ENCODE data around the gene ZNF211. TPM values are rescaled to one million over a fixed set of nuclear protein-coding genes. Genes with fewer than 3 reads are reported as not detected.

Gene ZNF211
- total RNA-seq, 1 experiment from 2014 or later: 10.1 TPM

DNA sequence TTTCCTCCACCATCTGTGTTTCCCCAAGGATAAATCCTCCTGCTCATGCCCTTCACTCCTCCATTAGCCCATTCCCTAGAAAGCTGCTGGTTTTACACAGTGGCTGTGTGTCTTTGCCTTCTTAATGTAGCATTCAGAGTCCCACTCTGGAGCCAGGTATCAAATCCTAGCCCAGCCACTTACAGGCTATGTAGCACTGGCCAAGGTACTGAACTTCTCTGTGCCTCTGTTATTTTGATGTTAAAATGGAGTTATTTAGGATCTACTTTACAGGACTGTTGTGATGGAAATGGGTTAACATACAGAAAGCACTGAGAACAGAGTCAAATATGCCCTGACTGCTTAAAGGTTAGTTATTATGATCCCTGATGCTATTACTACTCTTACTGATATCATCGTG is 34.3 kb downstream of the ZNF211 start:
- Histone ChIP-seq H3K27ac (ENCODE audit: low read length) (no peak overlapping the region), H3K27me3 (ENCODE audit: low read length) (no peaks in the 10 kb centered on the region), H3K4me3 (ENCODE audit: low read length) (no peak overlapping the region), H3F3A (ENCODE audit: low read length, unreplicated experiment) (no peaks in the 10 kb centered on the region), H3K4me2 (ENCODE audit: low read length) (no peak overlapping the region), H3K79me2 (ENCODE audit: low read length) (no peaks in the 10 kb centered on the region), H3K9me2 (replicated peaks; ENCODE audit: low read length) (no peaks in the 10 kb centered on the region), H4K20me1 (ENCODE audit: low read length) (no peaks in the 10 kb centered on the region), H3K9ac (ENCODE audit: low read length) (no peak overlapping the region), H3K9me3 (ENCODE audit: low read length) (peaks cover 6% of the 10 kb centered on the region; the same call in 1 of the 2 replicates), H2AFZ (ENCODE audit: low read length) (no peak overlapping the region), H3K36me3 (ENCODE audit: low read depth, low read length) (no peaks in the 10 kb centered on the region), H3K4me1 (ENCODE audit: insufficient read depth, low read length) (0 out of 2 replicates have a peak, but pooled peaks cover 4% of the 10 kb centered on the region)
- no TSS peak for BruUV-seq (replicated peaks)
- DNase-seq (no peak), ATAC-seq (no peak)
- ChIA-PET CTCF (no interaction called here), POLR2A (ENCODE audit: unreplicated experiment) (no interaction called here)
- TF ChIP-seq, protein P1, sequence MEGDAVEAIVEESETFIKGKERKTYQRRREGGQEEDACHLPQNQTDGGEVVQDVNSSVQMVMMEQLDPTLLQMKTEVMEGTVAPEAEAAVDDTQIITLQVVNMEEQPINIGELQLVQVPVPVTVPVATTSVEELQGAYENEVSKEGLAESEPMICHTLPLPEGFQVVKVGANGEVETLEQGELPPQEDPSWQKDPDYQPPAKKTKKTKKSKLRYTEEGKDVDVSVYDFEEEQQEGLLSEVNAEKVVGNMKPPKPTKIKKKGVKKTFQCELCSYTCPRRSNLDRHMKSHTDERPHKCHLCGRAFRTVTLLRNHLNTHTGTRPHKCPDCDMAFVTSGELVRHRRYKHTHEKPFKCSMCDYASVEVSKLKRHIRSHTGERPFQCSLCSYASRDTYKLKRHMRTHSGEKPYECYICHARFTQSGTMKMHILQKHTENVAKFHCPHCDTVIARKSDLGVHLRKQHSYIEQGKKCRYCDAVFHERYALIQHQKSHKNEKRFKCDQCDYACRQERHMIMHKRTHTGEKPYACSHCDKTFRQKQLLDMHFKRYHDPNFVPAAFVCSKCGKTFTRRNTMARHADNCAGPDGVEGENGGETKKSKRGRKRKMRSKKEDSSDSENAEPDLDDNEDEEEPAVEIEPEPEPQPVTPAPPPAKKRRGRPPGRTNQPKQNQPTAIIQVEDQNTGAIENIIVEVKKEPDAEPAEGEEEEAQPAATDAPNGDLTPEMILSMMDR (conservative IDR thresholded peaks at IDR 0.05; ENCODE audit: low read depth, low read length): no peak
- TF ChIP-seq EZH2 (IDR thresholded peaks at IDR 0.05; ENCODE audit: low read length, unreplicated experiment) (no peak), EZH2phosphoT487 (IDR thresholded peaks at IDR 0.05; ENCODE audit: borderline replicate concordance, low read length) (no peak)
- intact Hi-C loops (cut with micrococcal nuclease): no loop called here

DNA sequence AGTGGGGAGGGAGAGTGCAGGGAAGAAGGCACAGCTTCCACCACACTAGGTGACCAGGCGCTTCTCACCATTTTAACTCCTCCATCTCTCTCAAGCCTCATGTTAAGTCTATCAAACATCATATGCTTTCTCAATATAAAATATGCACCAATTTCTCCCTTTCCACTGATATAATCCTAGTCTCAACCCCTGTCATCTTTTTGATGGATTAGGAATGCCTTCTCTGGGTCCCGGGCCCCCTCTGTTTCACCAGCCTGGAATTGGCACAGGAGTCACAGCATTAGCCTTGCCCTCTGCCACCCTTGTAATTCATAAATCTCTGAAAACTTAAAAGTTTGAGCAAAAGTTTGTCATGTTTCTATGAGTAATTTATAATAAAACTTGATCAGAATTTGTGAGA is 35.7 kb downstream of the ZNF211 start, which contains the start of gene ZSCAN4:
ZSCAN4 (plus strand) TSS at position 301 of the 400 bp plus-strand sequence. CDS start 7,211 bp downstream, outside the sequence.
- no peak within 1 kb of the TSS for H3K27ac ChIP-seq (ENCODE audit: low read length)
- no peak within 1 kb of the TSS for H2AFZ ChIP-seq (ENCODE audit: low read length)
- no peaks in the 10 kb centered on the region for H3K79me2 ChIP-seq (ENCODE audit: low read length)
- H4K20me1 ChIP-seq (ENCODE audit: low read length): no peaks in the 10 kb centered on the region
- DNase-seq (no peak), ATAC-seq (no peak)
- 0 out of 2 replicates have a peak, but pooled peaks cover 2% of the 10 kb centered on the region for H3K4me1 ChIP-seq (ENCODE audit: insufficient read depth, low read length)
- H3K9ac ChIP-seq (ENCODE audit: low read length): no peak within 1 kb of the TSS
- intact Hi-C loops (cut with micrococcal nuclease): no loop called here
- H3K4me3 ChIP-seq (ENCODE audit: low read length): no peak within 1 kb of the TSS
- CTCF ChIA-PET: no interaction called here
- H3K4me2 ChIP-seq (ENCODE audit: low read length): no peak within 1 kb of the TSS
- BruUV-seq (replicated peaks): no TSS peak
- peaks cover 6% of the 10 kb centered on the region; the same call in 1 of the 2 replicates for H3K9me3 ChIP-seq (ENCODE audit: low read length)
- H3K9me2 ChIP-seq (replicated peaks; ENCODE audit: low read length): no peaks in the 10 kb centered on the region
- H3F3A ChIP-seq (ENCODE audit: low read length, unreplicated experiment): no peaks in the 10 kb centered on the region
- H3K27me3 ChIP-seq (ENCODE audit: low read length): no peaks in the 10 kb centered on the region
- POLR2A ChIA-PET (ENCODE audit: unreplicated experiment): no interaction called here
- TF ChIP-seq, protein P1 (conservative IDR thresholded peaks at IDR 0.05; ENCODE audit: low read depth, low read length): no peak
- TF ChIP-seq EZH2phosphoT487 (IDR thresholded peaks at IDR 0.05; ENCODE audit: borderline replicate concordance, low read length) (no peak), EZH2 (IDR thresholded peaks at IDR 0.05; ENCODE audit: low read length, unreplicated experiment) (no peak)
- no peaks in the 10 kb centered on the region for H3K36me3 ChIP-seq (ENCODE audit: low read depth, low read length)

DNA sequence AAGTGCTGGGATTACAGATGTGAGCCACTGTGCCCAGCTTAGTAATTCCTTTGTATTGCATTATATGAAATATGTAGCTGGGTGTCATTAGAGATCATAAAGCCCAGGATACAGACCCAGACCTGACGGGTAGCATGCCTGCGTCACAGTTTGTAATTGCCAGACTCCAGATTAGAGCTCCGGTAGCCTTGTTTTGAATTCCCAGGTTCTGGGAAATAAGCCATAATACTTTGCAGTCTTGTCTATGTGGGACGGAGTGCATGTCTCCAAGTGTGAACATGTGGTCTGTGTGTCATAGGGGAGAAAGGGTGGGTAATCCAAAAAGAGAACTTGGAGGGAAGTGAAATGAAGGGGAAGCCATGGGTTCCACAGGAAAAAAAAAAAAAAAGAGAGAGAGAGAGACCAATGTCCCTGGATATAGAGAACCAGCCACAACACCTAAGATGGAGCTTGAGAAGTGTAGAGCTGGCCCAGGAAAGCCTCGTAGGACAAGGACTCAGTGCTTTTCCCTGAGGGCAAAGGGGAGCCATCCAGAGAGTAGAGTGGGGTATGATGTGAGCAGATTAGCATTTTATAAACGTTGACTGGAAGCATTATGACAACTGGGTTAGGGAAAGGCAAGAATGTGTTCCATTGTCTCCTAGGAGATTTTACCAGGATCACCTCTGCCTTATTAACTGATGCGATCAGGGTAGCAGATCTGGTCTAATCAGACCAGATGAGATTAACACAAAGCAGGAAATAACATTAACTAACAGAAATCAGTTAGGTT is 38.3 kb downstream of the ZNF211 start:
- no peaks in the 10 kb centered on the region for H3K4me1 ChIP-seq (ENCODE audit: insufficient read depth, low read length)
- peaks cover 6% of the 10 kb centered on the region; the same call in 1 of the 2 replicates for H3K9me3 ChIP-seq (ENCODE audit: low read length)
- ATAC-seq: no peak
- no peak overlapping the region for H2AFZ ChIP-seq (ENCODE audit: low read length)
- no peak overlapping the region for H3K9ac ChIP-seq (ENCODE audit: low read length)
- H3F3A ChIP-seq (ENCODE audit: low read length, unreplicated experiment): no peaks in the 10 kb centered on the region
- TF ChIP-seq EZH2 (IDR thresholded peaks at IDR 0.05; ENCODE audit: low read length, unreplicated experiment) (no peak), EZH2phosphoT487 (IDR thresholded peaks at IDR 0.05; ENCODE audit: borderline replicate concordance, low read length) (no peak)
- TF ChIP-seq, protein P1 (conservative IDR thresholded peaks at IDR 0.05; ENCODE audit: low read depth, low read length): no peak
- no peak overlapping the region for H3K4me3 ChIP-seq (ENCODE audit: low read length)
- no peaks in the 10 kb centered on the region for H3K9me2 ChIP-seq (replicated peaks; ENCODE audit: low read length)
- intact Hi-C loops (cut with micrococcal nuclease): no loop called here
- DNase-seq: no peak
- no peaks in the 10 kb centered on the region for H3K36me3 ChIP-seq (ENCODE audit: low read depth, low read length)
- H3K27me3 ChIP-seq (ENCODE audit: low read length): no peaks in the 10 kb centered on the region
- no peak overlapping the region for H3K4me2 ChIP-seq (ENCODE audit: low read length)
- no TSS peak for BruUV-seq (replicated peaks)
- no peaks in the 10 kb centered on the region for H4K20me1 ChIP-seq (ENCODE audit: low read length)
- no peaks in the 10 kb centered on the region for H3K79me2 ChIP-seq (ENCODE audit: low read length)
- ChIA-PET POLR2A (ENCODE audit: unreplicated experiment) (no interaction called here), CTCF (no interaction called here)
- H3K27ac ChIP-seq (ENCODE audit: low read length): no peak overlapping the region

Data from PC-3 (cell line).